GM18861 (cell line): ENCODE measurements around the gene SLC16A13.
"Not testable (repeated sequence)": the region's sequence is repeated elsewhere in the genome, so short reads cannot be mapped to it uniquely, and the experiment has no call there.

Experiments used
- ATAC-seq: cut with Tn5 transposase; IDR thresholded peaks from one replicate; pipeline ENCODE4 v1.9.1; 2021; ENCODE audit not compliant: unreplicated experiment

The SLC16A13 gene, protein sequence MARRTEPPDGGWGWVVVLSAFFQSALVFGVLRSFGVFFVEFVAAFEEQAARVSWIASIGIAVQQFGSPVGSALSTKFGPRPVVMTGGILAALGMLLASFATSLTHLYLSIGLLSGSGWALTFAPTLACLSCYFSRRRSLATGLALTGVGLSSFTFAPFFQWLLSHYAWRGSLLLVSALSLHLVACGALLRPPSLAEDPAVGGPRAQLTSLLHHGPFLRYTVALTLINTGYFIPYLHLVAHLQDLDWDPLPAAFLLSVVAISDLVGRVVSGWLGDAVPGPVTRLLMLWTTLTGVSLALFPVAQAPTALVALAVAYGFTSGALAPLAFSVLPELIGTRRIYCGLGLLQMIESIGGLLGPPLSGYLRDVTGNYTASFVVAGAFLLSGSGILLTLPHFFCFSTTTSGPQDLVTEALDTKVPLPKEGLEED

DNA sequence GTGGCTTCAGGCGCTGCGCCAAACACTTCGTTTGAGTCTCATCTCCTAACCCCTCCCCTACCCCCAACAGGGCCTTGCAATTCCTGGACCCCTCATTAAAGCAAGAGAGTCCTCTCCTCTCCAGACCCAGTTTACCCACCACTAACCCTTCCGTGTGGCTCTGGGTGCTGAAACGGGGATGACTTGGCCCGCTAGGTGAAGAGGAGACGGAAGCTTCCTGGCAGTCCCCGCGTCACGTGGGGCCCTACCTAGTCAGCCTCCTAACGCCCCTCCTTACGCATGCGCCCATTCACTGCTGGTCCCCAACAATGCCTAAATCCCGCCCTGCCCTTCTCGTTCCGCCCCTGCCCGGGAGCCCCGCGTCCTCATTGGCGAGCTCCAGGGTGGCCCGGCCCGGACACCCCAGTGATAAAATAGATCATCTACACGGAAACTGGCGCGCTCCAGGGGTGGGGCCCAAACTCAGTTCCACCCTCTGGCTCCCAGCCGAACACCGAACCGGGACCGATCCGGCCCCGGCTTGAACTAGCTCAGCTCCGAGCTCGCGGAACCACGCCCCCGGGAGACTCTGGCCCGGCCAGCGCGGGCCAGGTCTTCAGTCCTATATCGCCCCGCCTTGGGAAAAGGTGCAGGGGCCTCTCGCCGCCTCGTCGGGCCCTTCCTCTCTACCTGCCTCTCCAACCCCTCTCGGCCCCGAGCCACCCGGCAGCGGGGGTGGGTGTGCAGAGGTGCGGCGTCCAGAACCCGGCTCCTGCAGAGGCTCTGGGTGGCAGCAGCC is at the start of gene SLC16A13:
Gene SLC16A13, plus strand, starts transcription at position 425 of the 778 bp plus-strand sequence. CDS start 368 bp downstream, outside the sequence.
- ATAC-seq = peak; percentile 81

DNA sequence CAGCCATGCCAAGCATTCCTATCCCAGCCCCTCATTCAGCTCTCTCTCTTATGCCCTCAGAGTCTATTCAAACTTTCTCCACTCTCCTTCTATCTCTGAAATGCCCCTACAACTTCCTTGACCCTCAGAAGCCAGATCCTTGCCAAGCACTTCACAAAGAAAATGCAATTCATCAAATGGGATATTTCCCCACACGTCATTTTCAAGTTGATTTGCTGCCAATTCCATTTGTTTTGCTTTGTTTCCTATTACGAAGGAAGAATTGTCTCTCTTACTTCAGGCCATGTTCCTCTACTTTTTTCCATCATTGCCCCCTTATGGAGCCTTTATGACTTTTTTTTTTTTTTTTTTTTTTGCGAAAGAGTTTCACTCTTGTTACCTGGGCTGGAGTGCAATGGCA is 49.1 kb upstream of the SLC16A13 start:
- ATAC-seq = no peak

GRCh38 chr17:6989779-6990178 is 46.0 kb upstream of the SLC16A13 start:
- no peak for ATAC-seq

DNA sequence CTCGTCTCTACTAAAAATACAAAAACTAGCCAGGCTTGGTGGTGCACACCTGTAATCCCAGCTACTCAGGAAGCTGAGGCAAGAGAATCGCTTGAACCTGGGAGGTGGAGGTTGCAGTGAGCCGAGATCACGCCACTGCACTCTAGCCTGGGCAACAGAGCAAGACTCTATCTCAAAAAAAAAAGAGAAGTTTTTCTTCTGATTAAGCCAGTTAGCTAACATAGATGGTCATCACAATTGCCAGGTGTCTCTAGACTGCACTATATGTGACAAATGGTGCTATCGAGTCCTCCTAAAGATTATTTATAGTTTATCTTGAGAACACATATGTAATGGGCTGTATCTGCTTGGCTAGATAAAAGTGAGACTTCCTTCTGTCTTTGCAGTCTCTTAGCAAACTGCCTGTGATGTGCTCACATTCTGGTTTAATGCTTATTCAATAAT is 42.2 kb upstream of the SLC16A13 start:
- ATAC-seq = not testable (repeated sequence)

DNA sequence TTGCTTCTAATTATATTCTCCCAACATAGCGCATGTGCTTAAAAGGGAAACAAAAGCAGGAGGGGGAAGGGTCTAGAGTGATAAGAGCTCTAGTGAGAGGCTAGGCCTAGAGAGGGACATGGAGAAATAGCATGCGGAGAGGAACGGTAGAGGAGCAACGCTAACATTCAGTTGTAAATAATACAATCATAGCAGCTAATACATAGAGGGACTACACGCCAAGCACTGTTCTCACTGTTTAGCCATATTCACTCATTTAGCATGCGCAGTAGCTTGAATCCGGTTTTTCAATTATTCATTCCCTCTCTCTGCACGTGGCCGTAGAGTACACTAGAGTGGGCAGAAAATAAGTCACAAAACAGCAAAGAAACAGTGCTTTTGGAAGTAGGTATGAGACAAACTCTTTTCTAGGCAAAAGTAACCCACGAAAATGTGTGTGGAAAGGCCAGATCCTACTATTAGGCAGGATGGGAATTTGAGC is 41.7 kb upstream of the SLC16A13 start:
- ATAC-seq = no peak

DNA sequence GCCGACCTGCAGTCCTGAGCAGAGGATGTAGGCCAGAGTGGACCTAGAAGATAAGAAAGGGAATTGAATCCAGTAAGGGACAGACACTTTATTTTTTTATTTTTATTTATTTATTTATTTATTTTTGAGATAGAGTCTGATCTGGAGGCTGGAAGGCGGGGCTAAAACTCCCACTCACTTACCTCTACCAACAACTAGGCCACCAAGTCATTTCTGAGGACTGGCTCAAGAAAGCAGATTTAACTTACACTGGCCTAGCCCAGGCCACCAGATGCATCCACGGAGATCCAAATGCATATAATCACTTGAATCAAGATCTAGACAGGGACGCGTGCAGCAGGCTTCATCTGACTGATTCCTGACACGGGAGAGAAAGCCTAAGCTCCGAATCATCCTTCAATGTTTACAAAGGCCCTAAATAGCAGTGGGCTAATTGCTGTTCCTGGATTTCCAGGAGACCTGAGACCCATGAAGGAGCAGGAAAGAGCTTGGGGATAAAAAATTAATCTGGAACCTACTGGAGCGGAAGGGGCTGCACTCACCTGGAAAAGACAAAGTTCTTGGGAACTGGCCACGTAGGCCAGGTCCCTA is 41.1 kb upstream of the SLC16A13 start:
- ATAC-seq = no peak

DNA sequence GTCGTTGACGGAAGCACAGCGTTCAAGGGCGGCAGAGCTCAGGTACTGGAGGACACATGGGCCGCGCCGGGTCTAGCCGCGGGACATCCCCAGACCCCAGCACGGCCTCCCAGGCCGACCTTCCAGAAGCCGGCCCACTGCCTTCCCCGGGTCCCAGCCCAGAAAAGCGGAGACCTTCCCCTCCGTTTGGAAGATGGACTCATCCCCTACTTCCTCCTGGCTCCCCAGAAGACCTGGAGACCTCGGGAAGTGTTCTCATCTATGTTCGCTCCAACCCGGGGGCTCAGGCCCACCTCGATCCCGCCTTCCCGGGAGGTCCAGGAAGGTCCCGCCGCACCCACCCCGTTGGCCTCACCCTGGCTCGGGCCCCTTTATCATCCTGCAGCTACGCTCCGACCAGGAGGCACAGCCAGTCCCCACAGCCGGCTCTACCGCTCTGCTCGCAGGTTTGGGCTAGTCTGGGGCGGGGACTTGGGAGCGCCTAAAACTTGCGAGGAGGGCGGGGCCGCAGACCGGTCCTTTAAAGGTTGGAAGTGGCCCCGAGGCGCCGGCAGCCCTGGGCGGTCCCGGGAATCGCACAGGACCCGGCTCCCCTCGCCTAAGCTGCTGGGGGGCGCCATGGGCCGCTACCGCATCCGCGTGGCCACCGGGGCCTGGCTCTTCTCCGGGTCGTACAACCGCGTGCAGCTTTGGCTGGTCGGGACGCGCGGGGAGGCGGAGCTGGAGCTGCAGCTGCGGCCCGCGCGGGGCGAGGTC is 40.1 kb upstream of the SLC16A13 start, which contains the start of gene ALOX12:
Gene ALOX12, plus strand, starts transcription at position 550 of the 756 bp plus-strand sequence. Its CDS starts 69 bp downstream, at position 619.
- ATAC-seq = no peak

DNA sequence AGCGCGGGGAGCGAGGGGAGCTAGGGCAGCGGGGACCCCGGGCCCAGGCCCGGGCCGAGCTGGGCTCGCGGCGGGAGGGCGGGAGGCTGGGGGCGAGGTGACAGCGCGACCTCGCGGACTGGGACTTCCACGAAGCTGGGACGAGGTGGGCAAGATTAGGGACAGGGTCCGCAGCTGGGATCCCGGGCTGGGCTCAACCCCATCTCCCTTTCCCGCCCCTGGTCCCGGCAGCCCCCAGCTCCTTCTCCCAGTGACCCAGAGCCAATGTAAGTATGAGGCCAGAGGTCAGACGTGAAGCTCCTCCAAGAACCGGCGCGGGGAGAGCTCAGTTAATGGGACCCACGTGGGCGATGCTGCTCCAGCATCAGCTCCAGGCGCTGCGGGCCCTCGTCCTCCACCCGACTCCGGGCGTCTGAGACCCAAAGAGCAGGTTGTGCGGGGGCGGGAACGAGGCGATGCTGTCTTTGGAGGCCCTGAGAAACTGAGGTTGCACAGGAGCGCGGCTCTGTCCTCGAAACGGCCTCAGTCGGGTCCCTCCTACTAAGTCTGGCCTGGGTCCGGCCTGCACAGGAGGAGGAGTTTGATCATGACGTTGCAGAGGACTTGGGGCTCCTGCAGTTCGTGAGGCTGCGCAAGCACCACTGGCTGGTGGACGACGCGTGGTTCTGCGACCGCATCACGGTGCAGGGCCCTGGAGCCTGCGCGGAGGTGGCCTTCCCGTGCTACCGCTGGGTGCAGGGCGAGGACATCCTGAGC is 39.4 kb upstream of the SLC16A13 start:
- no peak for ATAC-seq

GRCh38 chr17:6997171-6997570 is 38.6 kb upstream of the SLC16A13 start:
- no peak for ATAC-seq

DNA sequence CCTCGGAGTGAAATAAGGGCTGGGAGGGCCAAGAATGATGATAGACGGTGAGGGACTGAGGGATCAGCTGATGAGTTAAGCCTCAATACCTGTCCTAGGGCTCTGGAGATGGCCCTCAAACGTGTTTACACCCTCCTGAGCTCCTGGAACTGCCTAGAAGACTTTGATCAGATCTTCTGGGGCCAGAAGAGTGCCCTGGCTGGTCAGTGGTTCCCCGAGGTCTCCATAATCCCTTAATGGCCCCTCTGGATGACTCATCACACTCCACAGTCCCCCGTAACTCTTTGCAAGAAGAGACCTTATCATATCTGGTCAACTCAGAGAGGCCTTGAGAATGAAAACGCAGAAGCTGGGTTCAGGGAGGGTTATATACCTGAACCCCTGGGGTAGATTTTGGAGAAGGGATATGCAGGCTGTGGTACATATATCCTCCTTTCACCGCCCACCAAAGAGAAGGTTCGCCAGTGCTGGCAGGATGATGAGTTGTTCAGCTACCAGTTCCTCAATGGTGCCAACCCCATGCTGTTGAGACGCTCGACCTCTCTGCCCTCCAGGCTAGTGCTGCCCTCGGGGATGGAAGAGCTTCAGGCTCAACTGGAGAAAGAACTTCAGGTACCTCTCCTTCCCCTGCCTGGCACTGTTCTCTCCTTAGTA is 36.8 kb upstream of the SLC16A13 start:
- ATAC-seq = no peak

- ATAC-seq = no peak
These were observed 34.4 kb upstream of the SLC16A13 start for GRCh38 chr17:7001318-7001961.

DNA sequence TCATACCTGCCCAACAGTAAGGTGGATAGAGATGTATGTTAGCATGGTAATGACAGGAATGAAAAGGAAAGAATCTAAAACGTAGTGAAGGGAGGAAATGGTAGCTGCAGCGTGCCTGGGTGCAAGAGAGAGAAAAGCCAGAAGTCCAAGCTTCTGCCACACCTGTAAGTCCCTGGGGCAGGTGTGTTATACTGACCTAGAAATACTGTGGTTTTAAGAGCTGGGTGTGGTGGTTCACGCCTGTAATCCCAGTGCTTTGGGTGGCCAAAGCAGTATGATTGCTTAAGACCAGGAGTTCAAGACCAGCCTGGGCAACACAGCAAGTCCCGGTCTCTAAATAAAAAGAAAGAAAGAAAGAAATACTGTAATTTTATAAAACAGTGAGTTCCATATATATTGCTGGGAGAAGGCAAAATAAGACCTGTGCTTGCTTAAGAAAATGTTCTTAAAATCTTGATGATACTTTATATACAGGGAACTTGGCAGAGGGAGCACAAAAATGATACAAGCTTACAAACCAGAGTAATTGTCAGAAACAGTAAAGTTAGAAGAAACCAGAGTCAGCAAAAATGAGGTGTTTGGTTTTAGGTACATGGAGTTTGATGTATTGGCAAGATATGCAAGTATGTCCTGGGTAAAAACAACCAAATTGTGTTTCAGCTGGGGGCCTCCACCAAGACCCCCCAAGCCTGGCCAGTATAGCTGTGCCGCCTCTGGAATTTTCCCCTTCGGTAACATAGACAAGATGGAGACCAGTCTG is 33.3 kb upstream of the SLC16A13 start:
- no peak for ATAC-seq

DNA sequence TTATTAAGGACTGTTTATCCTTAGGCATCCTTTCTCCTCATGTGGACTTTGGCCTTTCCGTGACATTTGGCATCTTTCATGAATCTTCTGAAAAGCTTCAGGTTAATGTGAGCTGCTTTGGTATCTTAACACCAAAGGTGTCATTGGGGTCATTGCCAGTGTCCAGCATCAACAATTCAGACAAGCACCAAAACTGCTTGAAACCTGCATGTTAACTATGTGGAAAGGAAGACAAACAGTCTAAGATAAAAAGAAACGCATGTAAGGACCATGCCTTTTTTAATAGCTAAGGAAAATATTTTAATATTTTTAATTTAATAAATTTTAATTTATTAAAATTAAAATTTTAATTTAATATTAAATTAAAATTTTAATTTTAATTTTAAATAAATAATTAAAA is 32.1 kb upstream of the SLC16A13 start:
- no peak for ATAC-seq

DNA sequence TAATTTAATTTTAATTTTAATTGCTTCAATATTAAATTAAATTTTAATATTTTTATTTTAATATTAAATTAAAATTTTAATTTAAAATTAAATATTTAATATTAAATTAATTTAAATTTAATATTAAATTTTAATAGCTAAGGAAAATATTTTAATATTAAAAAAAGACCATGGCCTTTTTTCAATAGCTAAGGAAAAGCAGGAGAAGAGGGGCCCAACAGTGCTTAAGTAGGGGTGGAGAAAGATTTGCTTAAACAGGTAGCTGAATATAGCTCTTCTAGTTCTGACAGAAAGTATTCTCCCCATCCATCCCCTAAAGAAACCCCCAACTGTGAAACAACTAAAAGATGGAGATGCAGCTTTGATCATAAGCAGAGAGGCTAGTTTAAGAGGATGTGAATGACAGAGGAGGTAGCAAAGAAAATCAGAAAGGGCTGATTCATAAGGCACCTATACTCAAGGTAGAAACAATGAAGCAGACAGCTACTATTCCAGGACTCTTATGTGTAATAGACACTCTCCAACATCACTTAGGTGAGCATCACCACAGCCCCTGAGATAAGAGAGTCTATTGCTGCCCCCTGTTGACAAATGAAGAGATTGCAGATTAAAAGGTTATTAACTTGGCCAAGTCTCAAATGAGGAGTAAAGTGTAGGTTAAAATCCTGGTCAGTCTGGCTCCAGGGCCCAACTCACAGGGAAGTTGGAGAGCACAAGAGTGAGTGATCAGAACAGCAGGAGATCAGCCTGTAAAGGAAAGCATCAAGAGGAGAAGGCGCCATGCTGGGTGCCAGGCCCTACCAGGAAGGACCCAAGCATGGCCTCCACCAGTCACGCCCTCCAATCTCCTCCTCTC is 31.2 kb upstream of the SLC16A13 start:
- no peak for ATAC-seq

DNA sequence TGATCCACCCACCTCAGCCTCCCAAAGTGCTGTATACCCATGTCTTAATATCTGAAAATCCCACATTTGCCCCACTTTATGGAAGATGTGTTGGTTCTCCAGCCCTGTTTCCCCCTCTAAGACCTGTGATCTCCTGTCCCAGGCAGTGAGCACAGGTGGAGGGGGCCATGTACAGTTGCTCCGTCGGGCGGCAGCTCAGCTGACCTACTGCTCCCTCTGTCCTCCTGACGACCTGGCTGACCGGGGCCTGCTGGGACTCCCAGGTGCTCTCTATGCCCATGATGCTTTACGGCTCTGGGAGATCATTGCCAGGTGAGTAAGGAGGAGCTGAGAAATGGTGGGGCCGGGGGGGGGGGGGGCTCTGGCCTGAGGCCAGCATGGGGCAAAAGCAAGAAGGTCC is 30.1 kb upstream of the SLC16A13 start:
- ATAC-seq = no peak

DNA sequence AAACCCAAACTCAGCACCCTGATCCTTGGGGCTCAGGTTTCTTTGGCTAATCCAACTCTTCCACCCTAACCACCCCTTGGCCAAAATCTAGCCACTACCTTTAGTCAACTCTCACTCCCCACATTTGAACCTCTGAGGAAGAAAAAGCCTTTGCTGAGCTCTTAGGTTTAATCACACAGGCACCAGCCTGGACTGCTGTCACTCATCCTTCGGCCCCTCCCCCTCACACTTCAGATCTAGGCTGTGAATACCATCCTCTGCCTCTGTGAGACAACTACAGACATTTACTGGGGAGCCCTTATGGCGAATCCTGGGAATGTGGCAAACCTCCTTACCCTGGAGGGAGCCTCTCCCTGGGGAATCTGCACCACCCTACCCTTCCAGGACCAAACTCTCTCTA is 28.7 kb upstream of the SLC16A13 start:
- no peak for ATAC-seq

- no peak for ATAC-seq
These were observed 25.3 kb upstream of the SLC16A13 start for GRCh38 chr17:7010523-7010922.
